Fibroblast of lung (primary cell): Measurements from ENCODE around the gene TNS3. TPM values are rescaled to one million over a fixed set of nuclear protein-coding genes. Genes with fewer than 3 reads are reported as not detected.

Experiments used
- DNase-seq, 2 donors: peaks; one replicate each; pipeline versions ENCODE4 v3.0.0 to v3.0.0-alpha.2; 2010; ENCODE audit warnings: low read depth in 2 of 2
- H2AFZ ChIP-seq: 2 replicates; pipeline ENCODE4 v1.5.1; 2012; ENCODE audit warnings: low read length, control low read depth, inconsistent platforms
- H3K27ac ChIP-seq: 2 replicates; pipeline ENCODE4 v1.5.1; 2011; ENCODE audit warnings: low read length, control low read depth; ENCODE audit not compliant: insufficient read depth
- H3K27me3 ChIP-seq: 2 replicates; pipeline ENCODE4 v1.5.1; 2011; ENCODE audit warnings: mild to moderate bottlenecking, low read length; ENCODE audit not compliant: control insufficient read depth, insufficient read depth
- H3K36me3 ChIP-seq: 2 replicates; pipeline ENCODE4 v1.5.1; 2011; ENCODE audit warnings: low read length; ENCODE audit not compliant: control insufficient read depth, insufficient read depth
- H3K4me1 ChIP-seq: 2 replicates; pipeline ENCODE4 v1.5.1; 2011; ENCODE audit warnings: low read length; ENCODE audit not compliant: control insufficient read depth, insufficient read depth; ENCODE audit errors: extremely low read depth
- H3K4me2 ChIP-seq: 2 replicates; pipeline ENCODE4 v1.5.1; 2011; ENCODE audit warnings: low read length, control low read depth; ENCODE audit not compliant: insufficient read depth; ENCODE audit errors: extremely low read depth
- H3K4me3 ChIP-seq, 4 experiments: fragments of 200-600 bp in 1 of 4; sonication (generic) in 1 of 4; replicated peaks in 1 of 4; 2 replicates each; pipeline ENCODE4 v1.5.1; 2011 to 2016; ENCODE audit warnings: low read length in 4 of 4, low read depth in 3 of 4, mild to moderate bottlenecking in 3 of 4, control low read depth in 2 of 4, inconsistent platforms in 1 of 4, mixed read lengths in 1 of 4; ENCODE audit not compliant: insufficient read depth in 1 of 4; ENCODE audit errors: control extremely low read depth in 1 of 4
- H3K79me2 ChIP-seq: 2 replicates; pipeline ENCODE4 v1.5.1; 2012; ENCODE audit warnings: mild to moderate bottlenecking, low read length, inconsistent platforms; ENCODE audit not compliant: control insufficient read depth, insufficient read depth
- H3K9ac ChIP-seq: 2 replicates; pipeline ENCODE4 v1.5.1; 2011; ENCODE audit warnings: mild to moderate bottlenecking, low read length, control low read depth; ENCODE audit not compliant: insufficient read depth
- H3K9me3 ChIP-seq: 2 replicates; pipeline ENCODE4 v1.5.1; 2012; ENCODE audit warnings: low read depth, low read length; ENCODE audit not compliant: control insufficient read depth, insufficient read depth
- H4K20me1 ChIP-seq: 2 replicates; pipeline ENCODE4 v1.5.1; 2011; ENCODE audit warnings: low read length; ENCODE audit not compliant: control insufficient read depth, insufficient read depth; ENCODE audit errors: extremely low read depth
- CTCF ChIP-seq, 2 donors: IDR thresholded peaks in 1 of 2; conservative IDR thresholded peaks in 1 of 2; 1 replicate in 1 of 2; 2 replicates in 1 of 2; pipeline ENCODE4 v1.5.1; 2011 to 2012; ENCODE audit warnings: low read length in 2 of 2, control low read depth in 1 of 2, inconsistent platforms in 1 of 2, low read depth in 1 of 2, mild to moderate bottlenecking in 1 of 2
- EZH2 ChIP-seq: IDR thresholded peaks from 2 replicates; pipeline ENCODE4 v1.5.1; 2012; ENCODE audit warnings: low read length, control low read depth, mild to moderate bottlenecking; ENCODE audit errors: missing control alignments
- polyA plus RNA-seq, 2 donors: library from polyadenylated mRNA; depleted of rRNA in 1 of 2; stranded (reverse) in 1 of 2; unstranded in 1 of 2; fragments of >200 nt; gene quantifications; 2 replicates each; pipeline ENCODE4 v1.2.1, GENCODE V29; 2011 to 2012; ENCODE audit warnings: missing spikeins in 1 of 2
- total RNA-seq: library from RNA; depleted of rRNA; stranded (reverse); fragments of >200 nt; gene quantifications from 2 replicates; pipeline ENCODE4 v1.2.1, GENCODE V29; 2014

Gene TNS3
- total and polyA plus RNA-seq, 2 donors (not counting 1 experiment from before 2014, with no cell fraction given) = 74.4 to 88.8 TPM

GRCh38 chr7:47600199-47601118, 18.5 kb upstream of the TNS3 start:
- Histone ChIP-seq H3K9me3 (peaks cover 2% of the 10 kb centered on the region), H3K4me1 (peaks cover 39% of the 10 kb centered on the region), H3K27ac (peak overlapping the region; percentile 83), H3K9ac (peak overlapping the region; percentile 27), H3K4me3 (peak overlapping the region in 1 of 4 experiments; percentile 11), H3K36me3 (no peaks in the 10 kb centered on the region), H3K27me3 (no peaks in the 10 kb centered on the region), H2AFZ (peak overlapping the region; percentile 75), H3K4me2 (peak overlapping the region; percentile 75), H3K79me2 (no peaks in the 10 kb centered on the region), H4K20me1 (no peaks in the 10 kb centered on the region)
- DNase-seq = peak; percentile 75 to 84
- no peak for TF ChIP-seq EZH2
- no peak for TF ChIP-seq CTCF (conservative IDR thresholded peaks at IDR 0.05 in 1 of 2, IDR thresholded peaks at IDR 0.05 in 1 of 2; ENCODE audit: low read depth in 1 of 2, low read length in 2 of 2)

GRCh38 chr7:47597379-47597778, 15.5 kb upstream of the TNS3 start:
- Histone ChIP-seq H3K9me3 (peaks cover 2% of the 10 kb centered on the region), H3K4me2 (no peak overlapping the region), H3K27me3 (no peaks in the 10 kb centered on the region), H3K79me2 (no peaks in the 10 kb centered on the region), H3K36me3 (no peaks in the 10 kb centered on the region), H2AFZ (no peak overlapping the region), H3K9ac (no peak overlapping the region), H3K27ac (no peak overlapping the region), H3K4me3 (no peak overlapping the region), H4K20me1 (no peaks in the 10 kb centered on the region), H3K4me1 (peaks cover 25% of the 10 kb centered on the region)
- no peak for TF ChIP-seq EZH2
- TF ChIP-seq CTCF (conservative IDR thresholded peaks at IDR 0.05 in 1 of 2, IDR thresholded peaks at IDR 0.05 in 1 of 2; ENCODE audit: low read depth in 1 of 2, low read length in 2 of 2) = no peak
- no peak for DNase-seq

GRCh38 chr7:47596502-47597202, 14.7 kb upstream of the TNS3 start:
- Histone ChIP-seq H3K4me3 (no peak overlapping the region), H3K27me3 (no peaks in the 10 kb centered on the region), H3K9ac (no peak overlapping the region), H3K27ac (no peak overlapping the region), H3K79me2 (no peaks in the 10 kb centered on the region), H3K4me2 (no peak overlapping the region), H4K20me1 (no peaks in the 10 kb centered on the region), H3K9me3 (peaks cover 2% of the 10 kb centered on the region), H3K36me3 (no peaks in the 10 kb centered on the region), H2AFZ (no peak overlapping the region), H3K4me1 (peaks cover 23% of the 10 kb centered on the region)
- DNase-seq = peak in 1 of 2 donors; percentile 42
- no peak for TF ChIP-seq EZH2
- TF ChIP-seq CTCF (conservative IDR thresholded peaks at IDR 0.05 in 1 of 2, IDR thresholded peaks at IDR 0.05 in 1 of 2; ENCODE audit: low read depth in 1 of 2, low read length in 2 of 2) = no peak
